Neural crest cell (in vitro differentiated cells): ENCODE results near the gene DMGDH. TPM values are rescaled to one million over a fixed set of nuclear protein-coding genes. Genes with fewer than 3 reads are reported as not detected.

Experiments
- DNase-seq: peaks from one replicate; pipeline ENCODE4 v3.0.0; 2021; ENCODE audit warnings: low read depth, mixed read lengths, low spot score
- H3K27ac Mint-ChIP-seq: one replicate; pipeline ENCODE4 v1.8.0; 2021; ENCODE audit warnings: mild to moderate bottlenecking, mixed read lengths; ENCODE audit not compliant: unreplicated experiment
- H3K27me3 Mint-ChIP-seq: 2 replicates; pipeline ENCODE4 v1.8.0; 2021; ENCODE audit warnings: low read depth, mild to moderate bottlenecking, mixed read lengths
- H3K36me3 Mint-ChIP-seq: 2 replicates; pipeline ENCODE4 v1.8.0; 2021; ENCODE audit warnings: low read depth, mild to moderate bottlenecking, mixed read lengths
- H3K4me1 Mint-ChIP-seq: 2 replicates; pipeline ENCODE4 v1.8.0; 2021; ENCODE audit warnings: mixed read lengths
- H3K4me3 Mint-ChIP-seq: one replicate; pipeline ENCODE4 v1.8.0; 2021; ENCODE audit warnings: mild to moderate bottlenecking, mixed read lengths
- H3K9me3 Mint-ChIP-seq: 2 replicates; pipeline ENCODE4 v1.8.0; 2021; ENCODE audit warnings: mixed read lengths
- CTCF ChIP-seq: fragments of 200-600 bp; sonication (generic); conservative IDR thresholded peaks from 2 replicates; pipeline ENCODE4 v1.5.0; 2021; ENCODE audit warnings: antibody characterized with exemption, mild to moderate bottlenecking
- total RNA-seq: library from RNA; stranded (reverse); gene quantifications from 2 replicates; pipeline ENCODE4 v1.2.1, GENCODE V29; 2021

Gene DMGDH
- total RNA-seq, 1 donor from 2014 or later, result not detected

- Mint-ChIP-seq H3K36me3 (peaks cover 2% of the 10 kb centered on the region), H3K9me3 (no peaks in the 10 kb centered on the region), H3K4me3 (no peak overlapping the region), H3K27me3 (no peaks in the 10 kb centered on the region), H3K4me1 (no peaks in the 10 kb centered on the region), H3K27ac (no peak overlapping the region)
- no peak for TF ChIP-seq CTCF
- no peak for DNase-seq
Measured at GRCh38 chr5:79093762-79094161, 24.3 kb upstream of the DMGDH start.

- Mint-ChIP-seq H3K27ac (no peak overlapping the region), H3K9me3 (no peaks in the 10 kb centered on the region)
Measured at GRCh38 chr5:79091064-79091463, 21.6 kb upstream of the DMGDH start.

GRCh38 chr5:79088507-79088906, 19.0 kb upstream of the DMGDH start:
- H3K9me3 Mint-ChIP-seq, result no peaks in the 10 kb centered on the region
- no peak for DNase-seq
- H3K36me3 Mint-ChIP-seq, result no peaks in the 10 kb centered on the region
- no peaks in the 10 kb centered on the region for H3K4me1 Mint-ChIP-seq
- H3K27me3 Mint-ChIP-seq, result no peaks in the 10 kb centered on the region
- no peak overlapping the region for H3K4me3 Mint-ChIP-seq
- TF ChIP-seq CTCF, result no peak
- H3K27ac Mint-ChIP-seq, result no peak overlapping the region

More at GRCh38 chr5:79091064-79091463, 21.6 kb upstream of the DMGDH start:
- Mint-ChIP-seq H3K27me3 (no peaks in the 10 kb centered on the region), H3K4me1 (no peaks in the 10 kb centered on the region), H3K4me3 (no peak overlapping the region), H3K36me3 (peaks cover 2% of the 10 kb centered on the region)
- no peak for TF ChIP-seq CTCF
- DNase-seq, result no peak

- no peak for TF ChIP-seq CTCF
- H3K4me1 Mint-ChIP-seq, result no peaks in the 10 kb centered on the region
- no peak overlapping the region for H3K4me3 Mint-ChIP-seq
- H3K27ac Mint-ChIP-seq, result no peak overlapping the region
- H3K9me3 Mint-ChIP-seq, result peaks cover 2% of the 10 kb centered on the region
- no peaks in the 10 kb centered on the region for H3K36me3 Mint-ChIP-seq
- no peaks in the 10 kb centered on the region for H3K27me3 Mint-ChIP-seq
- DNase-seq, result no peak
Measured at GRCh38 chr5:79086116-79086515, 16.6 kb upstream of the DMGDH start.

GRCh38 chr5:79081779-79082178, 12.3 kb upstream of the DMGDH start:
- Mint-ChIP-seq H3K27ac (no peak overlapping the region), H3K36me3 (no peaks in the 10 kb centered on the region), H3K4me3 (no peak overlapping the region), H3K9me3 (peaks cover 3% of the 10 kb centered on the region), H3K4me1 (no peaks in the 10 kb centered on the region), H3K27me3 (no peaks in the 10 kb centered on the region)
- no peak for TF ChIP-seq CTCF
- no peak for DNase-seq

- DNase-seq, result no peak
- no peaks in the 10 kb centered on the region for H3K4me1 Mint-ChIP-seq
- H3K27me3 Mint-ChIP-seq, result no peaks in the 10 kb centered on the region
- no peak overlapping the region for H3K4me3 Mint-ChIP-seq
- no peak for TF ChIP-seq CTCF
- H3K27ac Mint-ChIP-seq, result no peak overlapping the region
- H3K36me3 Mint-ChIP-seq, result no peaks in the 10 kb centered on the region
- H3K9me3 Mint-ChIP-seq, result peaks cover 3% of the 10 kb centered on the region
Measured at GRCh38 chr5:79080804-79081203, 11.3 kb upstream of the DMGDH start.
